Ascending aorta (tissue), 2 donors: ENCODE measurements around the gene KIFC3. TPM values are rescaled to one million over a fixed set of nuclear protein-coding genes. Genes with fewer than 3 reads are reported as not detected.
"Not testable (repeated sequence)": the region's sequence is repeated elsewhere in the genome, so short reads cannot be mapped to it uniquely, and the experiment has no call there.

ENCODE experiments used
- DNase-seq, 2 donors: peaks; one replicate each; pipeline ENCODE4 v3.0.0-alpha.2; 2019; ENCODE audit warnings: low spot score in 2 of 2
- H3K27ac ChIP-seq, 2 donors: fragments of 200-600 bp; sonication (generic); one replicate each; pipeline ENCODE4 v1.5.1; 2016 to 2017; ENCODE audit warnings: mild to moderate bottlenecking in 1 of 2
- H3K27me3 ChIP-seq: fragments of 200-600 bp; sonication (generic); one replicate; pipeline ENCODE4 v1.5.1; 2017
- H3K36me3 ChIP-seq, 2 donors: fragments of 200-600 bp; sonication (generic); one replicate each; pipeline ENCODE4 v1.5.1; 2016
- H3K4me1 ChIP-seq, 2 donors: fragments of 200-600 bp; sonication (generic); one replicate each; pipeline ENCODE4 v1.5.1; 2016 to 2017; ENCODE audit warnings: mild to moderate bottlenecking in 1 of 2
- H3K4me3 ChIP-seq, 2 donors: fragments of 200-600 bp; sonication (generic); one replicate each; pipeline ENCODE4 v1.5.1; 2016 to 2017; ENCODE audit warnings: mild to moderate bottlenecking in 1 of 2
- H3K9me3 ChIP-seq, 2 donors: fragments of 200-600 bp; sonication (generic); one replicate each; pipeline ENCODE4 v1.5.1; 2016
- intact Hi-C: fragments of 100-400 bp; cut with DNase I; formaldehyde crosslinking; loops from one replicate; pipeline ENCODE4 v1.15.1; 2023
- total RNA-seq: library from RNA; depleted of rRNA; stranded (reverse); fragments of >200 nt; gene quantifications from one replicate; pipeline ENCODE4 v1.1.0, GENCODE V29; 2016
- TF ChIP-seq, protein P1 (sequence below), 3 experiments: fragments of 200-600 bp in 2 of 3; fragments of 450-650 bp in 1 of 3; sonication (generic) in 2 of 3; IDR thresholded peaks; one replicate each; pipeline ENCODE4 v1.5.1; 2016 to 2019; ENCODE audit warnings: antibody characterized with exemption in 3 of 3, mild to moderate bottlenecking in 1 of 3, moderate library complexity in 1 of 3

KIFC3 gene
- total RNA-seq, 1 donor from 2014 or later, result 54.9 TPM

DNA sequence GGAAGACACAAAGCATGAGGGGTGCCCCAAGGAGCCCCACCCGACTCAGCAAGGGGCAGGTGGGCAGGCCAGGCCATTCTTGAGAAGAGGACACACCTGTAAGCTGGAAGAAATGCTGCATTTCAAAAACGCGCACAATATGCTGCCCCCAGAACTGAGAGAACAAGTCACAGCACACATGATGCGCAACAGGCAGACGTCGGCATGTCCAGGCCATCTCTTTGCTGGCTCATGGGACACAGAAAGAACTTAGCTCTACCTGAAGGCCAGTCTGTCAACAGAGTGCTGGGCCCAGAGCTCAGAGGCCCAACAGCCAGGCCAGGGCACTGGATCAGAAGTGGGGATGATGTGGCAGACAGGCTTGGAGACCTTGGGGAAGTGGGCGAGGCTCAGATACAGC is 18.0 kb downstream of the KIFC3 start:
- no peak overlapping the region for H3K4me3 ChIP-seq
- no peaks in the 10 kb centered on the region for H3K27me3 ChIP-seq
- intact Hi-C loops, result no loop called here
- no peak overlapping the region for H3K27ac ChIP-seq
- TF ChIP-seq, protein P1, sequence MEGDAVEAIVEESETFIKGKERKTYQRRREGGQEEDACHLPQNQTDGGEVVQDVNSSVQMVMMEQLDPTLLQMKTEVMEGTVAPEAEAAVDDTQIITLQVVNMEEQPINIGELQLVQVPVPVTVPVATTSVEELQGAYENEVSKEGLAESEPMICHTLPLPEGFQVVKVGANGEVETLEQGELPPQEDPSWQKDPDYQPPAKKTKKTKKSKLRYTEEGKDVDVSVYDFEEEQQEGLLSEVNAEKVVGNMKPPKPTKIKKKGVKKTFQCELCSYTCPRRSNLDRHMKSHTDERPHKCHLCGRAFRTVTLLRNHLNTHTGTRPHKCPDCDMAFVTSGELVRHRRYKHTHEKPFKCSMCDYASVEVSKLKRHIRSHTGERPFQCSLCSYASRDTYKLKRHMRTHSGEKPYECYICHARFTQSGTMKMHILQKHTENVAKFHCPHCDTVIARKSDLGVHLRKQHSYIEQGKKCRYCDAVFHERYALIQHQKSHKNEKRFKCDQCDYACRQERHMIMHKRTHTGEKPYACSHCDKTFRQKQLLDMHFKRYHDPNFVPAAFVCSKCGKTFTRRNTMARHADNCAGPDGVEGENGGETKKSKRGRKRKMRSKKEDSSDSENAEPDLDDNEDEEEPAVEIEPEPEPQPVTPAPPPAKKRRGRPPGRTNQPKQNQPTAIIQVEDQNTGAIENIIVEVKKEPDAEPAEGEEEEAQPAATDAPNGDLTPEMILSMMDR (IDR thresholded peaks at IDR 0.05), result no peak
- no peak for DNase-seq
- H3K36me3 ChIP-seq, result peaks cover 25 to 48% of the 10 kb centered on the region in 2 donors
- no peaks in the 10 kb centered on the region for H3K9me3 ChIP-seq
- H3K4me1 ChIP-seq, result no peaks in the 10 kb centered on the region

DNA sequence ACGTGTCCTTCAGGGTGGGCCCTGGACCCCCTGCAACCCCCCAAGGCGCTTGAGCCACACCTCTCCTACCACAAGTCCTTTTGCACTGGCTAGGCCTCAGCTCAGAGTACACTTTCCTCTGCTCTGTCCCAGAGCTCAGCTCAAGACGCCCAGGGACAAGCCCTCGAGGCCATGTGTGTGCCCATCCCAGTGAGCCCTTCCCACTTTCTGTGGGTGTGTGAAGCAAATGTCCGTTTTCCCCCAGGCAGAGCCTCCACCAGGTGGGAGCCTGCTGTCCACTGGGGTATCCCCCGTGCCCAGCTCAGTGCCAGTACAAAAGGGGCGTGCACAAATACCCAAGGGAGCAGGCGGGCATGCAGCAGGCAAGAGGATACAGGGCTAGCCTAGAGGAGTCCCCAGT is 18.4 kb downstream of the KIFC3 start:
- Histone ChIP-seq H3K9me3 (no peaks in the 10 kb centered on the region), H3K4me1 (no peaks in the 10 kb centered on the region), H3K4me3 (no peak overlapping the region), H3K27me3 (no peaks in the 10 kb centered on the region), H3K27ac (no peak overlapping the region), H3K36me3 (peaks cover 20 to 44% of the 10 kb centered on the region in 2 donors)
- TF ChIP-seq, protein P1 (IDR thresholded peaks at IDR 0.05), result no peak
- no peak for DNase-seq
- intact Hi-C loops, result no loop called here

DNA sequence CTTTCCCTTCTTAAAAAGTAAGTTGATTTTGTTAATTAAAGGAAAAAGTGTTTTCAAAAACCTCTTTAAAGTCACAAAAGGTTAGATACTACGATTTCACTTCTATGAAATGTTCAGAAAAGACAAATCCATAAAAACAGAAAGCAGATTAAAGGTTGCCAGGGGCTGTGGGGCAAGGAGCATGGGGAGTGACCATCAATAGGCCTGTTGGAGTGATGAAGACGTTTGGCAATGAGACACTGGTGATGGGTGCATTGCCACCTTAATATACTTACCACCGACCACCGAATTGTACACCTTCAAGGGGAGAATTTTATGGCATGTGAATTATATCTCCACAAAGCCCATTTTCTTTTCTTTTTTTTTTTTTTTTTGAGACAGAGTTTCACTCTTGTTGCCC is 19.2 kb downstream of the KIFC3 start:
- H3K27ac ChIP-seq, result no peak overlapping the region
- H3K27me3 ChIP-seq, result no peaks in the 10 kb centered on the region
- no peaks in the 10 kb centered on the region for H3K9me3 ChIP-seq
- no peak for DNase-seq
- H3K4me1 ChIP-seq, result no peaks in the 10 kb centered on the region
- H3K36me3 ChIP-seq, result peaks cover 13 to 36% of the 10 kb centered on the region in 2 donors
- TF ChIP-seq, protein P1 (IDR thresholded peaks at IDR 0.05), result no peak
- H3K4me3 ChIP-seq, result no peak overlapping the region
- intact Hi-C loops, result no loop called here

DNA sequence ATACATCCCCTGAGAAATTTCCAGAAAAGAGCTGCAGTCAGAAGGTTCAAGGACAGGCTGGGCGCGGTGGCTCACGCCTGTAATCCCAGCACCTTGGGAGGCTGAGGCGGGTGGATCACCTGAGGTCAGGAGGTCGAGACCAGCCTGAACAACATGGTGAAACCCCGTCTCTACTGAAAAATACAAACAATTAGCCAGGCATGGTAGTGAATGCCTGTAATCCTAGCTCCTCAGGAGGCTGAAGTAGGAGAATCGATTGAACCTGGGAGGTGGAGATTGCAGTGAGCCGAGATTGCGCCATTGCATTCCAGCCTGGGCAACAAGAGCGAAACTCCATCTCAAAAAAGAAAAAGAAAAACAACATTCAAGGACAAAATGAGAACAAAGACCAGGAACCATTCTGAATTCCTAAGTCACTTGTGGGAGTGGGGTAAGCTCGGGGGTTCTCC is 19.7 kb downstream of the KIFC3 start:
- H3K4me3 ChIP-seq, H3K9me3 ChIP-seq, H3K4me1 ChIP-seq, H3K27me3 ChIP-seq, intact Hi-C loops, H3K27ac ChIP-seq, DNase-seq: not testable (repeated sequence)
- peaks cover 10 to 31% of the 10 kb centered on the region in 2 donors for H3K36me3 ChIP-seq

DNA sequence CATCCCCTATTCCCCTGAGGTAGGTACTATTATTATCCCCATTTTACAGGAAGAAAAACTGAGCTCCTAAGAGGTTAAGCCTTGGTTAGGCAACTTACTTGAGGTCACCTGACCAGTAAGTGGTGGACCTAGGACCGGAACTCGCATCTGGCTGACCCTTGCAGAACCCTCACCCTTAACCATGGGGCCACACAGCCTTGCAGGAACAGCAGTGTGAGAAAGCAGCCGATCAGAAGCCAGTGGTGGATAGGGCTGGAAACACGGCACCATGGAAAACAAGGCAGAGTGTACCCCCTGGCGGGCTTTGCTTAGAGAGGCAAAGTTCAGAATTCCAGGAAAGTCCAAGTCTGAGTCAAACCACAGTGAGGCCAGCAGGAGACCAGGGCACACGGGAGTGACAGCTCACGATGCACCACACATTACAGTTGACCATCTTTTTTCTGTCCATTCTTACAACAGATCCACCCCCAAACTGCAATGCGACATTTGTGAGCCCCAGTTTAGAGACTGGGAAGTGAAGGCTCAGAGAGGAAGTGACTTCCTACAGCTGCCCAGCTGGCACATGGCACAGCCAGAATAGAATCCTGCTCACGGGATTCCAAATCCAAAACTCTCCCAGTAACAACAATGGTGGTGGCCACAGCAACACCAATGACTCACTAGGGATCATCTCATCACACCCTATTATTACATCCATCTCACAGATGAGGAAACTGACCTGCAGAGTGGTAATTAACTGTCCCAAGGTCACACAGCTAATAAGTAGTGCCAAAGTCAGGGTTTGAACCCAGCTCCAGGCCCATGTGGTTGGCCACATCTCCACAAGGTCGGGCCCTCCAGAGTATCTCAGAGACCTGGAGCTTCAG is 20.3 kb downstream of the KIFC3 start:
- Histone ChIP-seq H3K4me3 (no peak overlapping the region), H3K27me3 (no peaks in the 10 kb centered on the region), H3K9me3 (no peaks in the 10 kb centered on the region), H3K4me1 (no peaks in the 10 kb centered on the region), H3K36me3 (peaks cover 6 to 27% of the 10 kb centered on the region in 2 donors), H3K27ac (no peak overlapping the region)
- TF ChIP-seq, protein P1 (IDR thresholded peaks at IDR 0.05), result no peak
- DNase-seq, result no peak
- intact Hi-C loops, result no loop called here

DNA sequence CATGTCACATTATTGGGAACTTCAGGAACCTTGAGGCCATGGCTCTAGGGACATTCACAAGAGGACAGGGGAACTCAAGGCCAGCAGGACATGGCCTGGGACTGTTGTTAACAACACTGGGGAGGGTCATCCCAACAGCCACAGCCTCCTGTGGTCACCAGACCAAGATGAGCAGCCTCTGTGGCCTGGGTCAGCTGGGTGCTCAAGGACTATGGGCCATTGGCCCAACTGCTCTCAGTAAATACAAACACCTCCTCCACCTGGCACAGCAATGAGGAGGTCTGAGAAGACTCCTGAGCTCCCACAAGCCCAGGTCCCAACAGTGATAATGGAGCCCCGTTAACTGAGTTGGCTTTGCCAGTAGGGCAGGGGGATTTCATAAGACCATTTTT is 20.9 kb downstream of the KIFC3 start:
- intact Hi-C loops, result no loop called here
- Histone ChIP-seq H3K9me3 (no peaks in the 10 kb centered on the region), H3K36me3 (peaks cover 9 to 29% of the 10 kb centered on the region in 2 donors), H3K4me1 (no peaks in the 10 kb centered on the region), H3K27me3 (no peaks in the 10 kb centered on the region), H3K27ac (no peak overlapping the region), H3K4me3 (no peak overlapping the region)
- DNase-seq, result no peak
- TF ChIP-seq, protein P1 (IDR thresholded peaks at IDR 0.05), result no peak

DNA sequence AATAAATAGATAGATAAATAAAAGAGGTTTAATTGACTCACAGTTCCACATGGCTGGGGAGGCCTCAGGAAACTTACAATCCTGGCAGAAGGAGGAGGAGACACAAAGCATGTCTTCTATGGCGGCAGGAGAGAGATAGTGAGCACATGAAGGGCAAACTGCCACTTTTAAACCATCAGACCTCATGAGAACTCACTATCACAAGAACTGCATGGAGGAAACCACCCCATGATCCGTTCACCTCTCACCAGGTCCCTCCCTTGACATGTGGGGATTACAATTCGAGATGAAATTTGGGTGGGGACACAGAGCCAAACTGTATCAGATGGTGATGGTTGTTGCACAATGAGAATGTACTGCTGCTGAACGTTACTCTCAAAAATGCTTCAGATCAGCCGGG is 22.5 kb downstream of the KIFC3 start:
- peaks cover 17 to 23% of the 10 kb centered on the region in 2 donors for H3K36me3 ChIP-seq

More for the DNA sequence above, 22.5 kb downstream of the KIFC3 start:
- DNase-seq, H3K4me3 ChIP-seq, intact Hi-C loops, H3K27me3 ChIP-seq, H3K9me3 ChIP-seq, H3K27ac ChIP-seq, H3K4me1 ChIP-seq: not testable (repeated sequence)
